CD4-positive, alpha-beta T cell (primary cell): ENCODE data around the gene BABAM2. TPM values are rescaled to one million over a fixed set of nuclear protein-coding genes. Genes with fewer than 3 reads are reported as not detected.

ENCODE experiments used
- ATAC-seq: fragments of 200-7000 bp; cut with Tn5 transposase; one replicate; pipeline ENCODE4 v1.10.0; 2022; ENCODE audit warnings: mild to moderate bottlenecking; ENCODE audit not compliant: poor library complexity
- CTCF ChIA-PET: fragments of 350-600 bp; sonication (Branson Sonifier 250); formaldehyde crosslinking; loops from one replicate; lab custom pipeline; 2021; ENCODE audit warnings: antibody characterized with exemption, inconsistent platforms; lab: Charles Lee
- POLR2A ChIA-PET: fragments of 350-600 bp; sonication (Branson Sonifier 250); formaldehyde crosslinking; loops from one replicate; lab custom pipeline; 2021; ENCODE audit warnings: antibody characterized with exemption, inconsistent platforms; lab: Charles Lee
- DNase-seq, 14 experiments: peaks; one replicate each; pipeline ENCODE4 v3.0.0-alpha.2; 2013 to 2020; ENCODE audit warnings: mixed read lengths in 2 of 14
- H3K27ac ChIP-seq, 2 donors: one replicate each; pipeline versions ENCODE4 v1.5.1 to v1.7.0; 2013; ENCODE audit warnings: low read length in 2 of 2, low read depth in 1 of 2, mild to moderate bottlenecking in 1 of 2
- H3K27me3 ChIP-seq, 2 experiments: 1 replicate in 1 of 2; 2 replicates in 1 of 2; pipeline versions ENCODE4 v1.6.1 to v1.7.0; 2013; ENCODE audit warnings: low read length in 2 of 2, control low read depth in 1 of 2, mild to moderate bottlenecking in 1 of 2, moderate library complexity in 1 of 2; ENCODE audit not compliant: insufficient read depth in 2 of 2, control insufficient read depth in 1 of 2
- H3K36me3 ChIP-seq: one replicate; pipeline ENCODE4 v1.6.1; 2013; ENCODE audit warnings: low read length, control low read depth; ENCODE audit not compliant: insufficient read depth
- H3K4me1 ChIP-seq: one replicate; pipeline ENCODE4 v1.6.1; 2013; ENCODE audit warnings: low read length, control low read depth; ENCODE audit not compliant: insufficient read depth
- H3K4me3 ChIP-seq: one replicate; pipeline ENCODE4 v1.5.1; 2013; ENCODE audit warnings: mild to moderate bottlenecking, low read length, moderate library complexity
- H3K9me3 ChIP-seq, 2 experiments: 1 replicate in 1 of 2; 2 replicates in 1 of 2; pipeline versions ENCODE4 v1.6.1 to v1.7.0; 2013; ENCODE audit warnings: low read length in 2 of 2, mild to moderate bottlenecking in 2 of 2, control low read depth in 1 of 2, moderate library complexity in 1 of 2; ENCODE audit not compliant: control insufficient read depth in 1 of 2, insufficient read depth in 1 of 2
- H3K27ac Mint-ChIP-seq: one replicate; pipeline ENCODE4 v1.8.0; 2020; ENCODE audit warnings: mixed read lengths
- H3K27me3 Mint-ChIP-seq: one replicate; pipeline ENCODE4 v1.8.0; 2021; ENCODE audit warnings: mixed read lengths
- H3K36me3 Mint-ChIP-seq: one replicate; pipeline ENCODE4 v1.8.0; 2021; ENCODE audit warnings: low read depth, mixed read lengths
- H3K4me1 Mint-ChIP-seq: one replicate; pipeline ENCODE4 v1.8.0; 2021; ENCODE audit warnings: low read depth, mixed read lengths
- H3K4me3 Mint-ChIP-seq: one replicate; pipeline ENCODE4 v1.8.0; 2020; ENCODE audit warnings: mild to moderate bottlenecking, mixed read lengths
- H3K9me3 Mint-ChIP-seq: one replicate; pipeline ENCODE4 v1.8.0; 2020; ENCODE audit warnings: mixed read lengths
- intact Hi-C, 2 experiments: fragments of 100-400 bp; cut with DNase I in 1 of 2; cut with micrococcal nuclease in 1 of 2; formaldehyde crosslinking; loops; one replicate each; pipeline versions ENCODE4 v1.15.1 to v1.9.0; 2023 to 2025; cut with DNase I, micrococcal nuclease
- total RNA-seq, 174 experiments: library from RNA in 2 of 174; stranded (reverse) in 2 of 174; gene quantifications; one replicate each; pipeline ENCODE4 v1.2.3 and lab custom pipeline; 2021 to 2026
- TF ChIP-seq, protein P1 (sequence below): fragments of 200-600 bp; IDR thresholded peaks from one replicate; pipeline ENCODE4 v1.8.0; 2022; ENCODE audit warnings: antibody characterized with exemption, mild to moderate bottlenecking

BABAM2 gene
- total RNA-seq, 2 experiments from 2014 or later = 29.2 to 32.8 TPM

- no peaks in the 10 kb centered on the region for H3K4me1 Mint-ChIP-seq
- TF ChIP-seq, protein P1, sequence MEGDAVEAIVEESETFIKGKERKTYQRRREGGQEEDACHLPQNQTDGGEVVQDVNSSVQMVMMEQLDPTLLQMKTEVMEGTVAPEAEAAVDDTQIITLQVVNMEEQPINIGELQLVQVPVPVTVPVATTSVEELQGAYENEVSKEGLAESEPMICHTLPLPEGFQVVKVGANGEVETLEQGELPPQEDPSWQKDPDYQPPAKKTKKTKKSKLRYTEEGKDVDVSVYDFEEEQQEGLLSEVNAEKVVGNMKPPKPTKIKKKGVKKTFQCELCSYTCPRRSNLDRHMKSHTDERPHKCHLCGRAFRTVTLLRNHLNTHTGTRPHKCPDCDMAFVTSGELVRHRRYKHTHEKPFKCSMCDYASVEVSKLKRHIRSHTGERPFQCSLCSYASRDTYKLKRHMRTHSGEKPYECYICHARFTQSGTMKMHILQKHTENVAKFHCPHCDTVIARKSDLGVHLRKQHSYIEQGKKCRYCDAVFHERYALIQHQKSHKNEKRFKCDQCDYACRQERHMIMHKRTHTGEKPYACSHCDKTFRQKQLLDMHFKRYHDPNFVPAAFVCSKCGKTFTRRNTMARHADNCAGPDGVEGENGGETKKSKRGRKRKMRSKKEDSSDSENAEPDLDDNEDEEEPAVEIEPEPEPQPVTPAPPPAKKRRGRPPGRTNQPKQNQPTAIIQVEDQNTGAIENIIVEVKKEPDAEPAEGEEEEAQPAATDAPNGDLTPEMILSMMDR = no peak
- H3K27me3 ChIP-seq = no peaks in the 10 kb centered on the region
- DNase-seq = no peak
- H3K4me3 Mint-ChIP-seq = no peak overlapping the region
- ChIA-PET CTCF (interaction anchor here (0.7 kb wide), 1 partner anchor 189 kb away, joined by 3 read pairs; no protein-coding TSS in a partner anchor), POLR2A (no interaction called here)
- H3K27ac Mint-ChIP-seq = no peak overlapping the region
- intact Hi-C loops = no loop called here
- H3K36me3 Mint-ChIP-seq = peaks cover 43% of the 10 kb centered on the region
- H3K36me3 ChIP-seq = peaks cover 9% of the 10 kb centered on the region
- ATAC-seq = no peak
- H3K27me3 Mint-ChIP-seq = no peaks in the 10 kb centered on the region
- H3K4me3 ChIP-seq = no peak overlapping the region
- no peaks in the 10 kb centered on the region for H3K9me3 Mint-ChIP-seq
- no peaks in the 10 kb centered on the region for H3K9me3 ChIP-seq
- no peaks in the 10 kb centered on the region for H3K4me1 ChIP-seq
- H3K27ac ChIP-seq = no peak overlapping the region
Observed at GRCh38 chr2:28297531-28297930, 407.0 kb downstream of the BABAM2 start.

GRCh38 chr2:28298406-28298805 lies 407.9 kb downstream of the BABAM2 start:
- H3K27ac Mint-ChIP-seq = no peak overlapping the region
- peaks cover 9% of the 10 kb centered on the region for H3K36me3 ChIP-seq
- no peaks in the 10 kb centered on the region for H3K27me3 Mint-ChIP-seq

DNA sequence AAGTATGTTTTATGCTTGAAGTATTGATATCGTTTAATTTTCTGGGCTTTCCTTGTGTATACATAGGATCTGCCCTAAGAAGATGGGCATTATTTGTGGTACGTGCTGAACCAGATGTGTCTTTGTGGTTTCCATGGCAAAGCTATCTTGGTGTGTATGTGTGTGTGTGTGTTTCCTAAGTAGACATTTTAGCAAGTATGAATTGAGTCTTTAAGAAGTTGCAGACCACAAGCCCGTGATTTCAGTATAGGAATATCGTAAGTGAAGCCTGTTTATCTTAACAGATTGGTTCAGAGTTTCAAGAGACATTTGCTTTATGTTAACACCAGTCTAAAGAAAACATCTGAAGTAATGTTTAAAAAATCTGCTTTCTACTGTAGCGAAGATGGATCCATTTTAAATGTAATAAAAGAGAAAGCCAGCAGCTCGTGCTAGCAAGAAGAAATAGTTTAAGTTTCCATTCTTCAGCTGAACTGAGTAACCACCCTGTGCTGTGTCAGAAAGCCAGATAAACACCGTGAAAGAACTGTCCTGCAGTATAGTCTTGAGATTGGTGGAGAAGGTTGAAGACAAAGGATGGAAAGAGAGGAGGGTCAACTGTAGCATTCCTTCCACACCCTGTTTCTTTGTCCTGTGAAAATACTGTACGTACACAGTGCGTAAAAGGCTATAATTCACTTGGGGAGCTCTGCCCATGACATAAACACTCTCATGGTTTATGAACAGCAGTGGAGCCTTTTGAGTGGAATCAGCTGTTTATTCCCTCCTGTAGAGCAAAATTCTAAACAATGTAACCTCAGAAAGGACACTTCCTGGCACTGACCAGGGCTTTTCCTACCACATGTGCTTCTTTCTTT lies 410.2 kb downstream of the BABAM2 start:
- DNase-seq = no peak
- CTCF ChIA-PET = interaction anchor here (0.5 to 1.0 kb wide), 2 partner anchors 236 to 597 kb away, joined by 3 read pairs; no protein-coding TSS in a partner anchor
- peaks cover 9% of the 10 kb centered on the region for H3K36me3 ChIP-seq
- ATAC-seq = no peak
- POLR2A ChIA-PET = no interaction called here
- H3K4me3 ChIP-seq = no peak overlapping the region
- no peaks in the 10 kb centered on the region for H3K4me1 ChIP-seq
- peaks cover 5 to 9% of the 10 kb centered on the region in 2 experiments for H3K9me3 ChIP-seq
- Mint-ChIP-seq H3K4me3 (no peak overlapping the region), H3K27me3 (no peaks in the 10 kb centered on the region), H3K27ac (no peak overlapping the region), H3K9me3 (peaks cover 2% of the 10 kb centered on the region), H3K4me1 (no peaks in the 10 kb centered on the region), H3K36me3 (peaks cover 66% of the 10 kb centered on the region)
- H3K27ac ChIP-seq = no peak overlapping the region
- H3K27me3 ChIP-seq = no peaks in the 10 kb centered on the region
- TF ChIP-seq, protein P1 = no peak
- intact Hi-C loops = no loop called here

More at GRCh38 chr2:28298406-28298805, 407.9 kb downstream of the BABAM2 start:
- H3K4me1 Mint-ChIP-seq = no peaks in the 10 kb centered on the region
- Histone ChIP-seq H3K4me1 (no peaks in the 10 kb centered on the region), H3K4me3 (no peak overlapping the region), H3K27me3 (no peaks in the 10 kb centered on the region), H3K27ac (no peak overlapping the region), H3K9me3 (no peaks in the 10 kb centered on the region)
- H3K9me3 Mint-ChIP-seq = no peaks in the 10 kb centered on the region
- peaks cover 52% of the 10 kb centered on the region for H3K36me3 Mint-ChIP-seq
- intact Hi-C loops = no loop called here
- no peak for DNase-seq
- CTCF ChIA-PET = interaction anchor here (0.7 kb wide), 1 partner anchor 190 kb away, joined by 3 read pairs; no protein-coding TSS in a partner anchor
- POLR2A ChIA-PET = no interaction called here
- H3K4me3 Mint-ChIP-seq = no peak overlapping the region
- ATAC-seq = no peak
- TF ChIP-seq, protein P1 = no peak
